Gastrocnemius medialis (tissue), 4 donors: Measurements from ENCODE around the gene PSMD13.
A peak's percentile ranks its signal among the peaks of the same experiment; 100 is the strongest.

Source experiments
- POLR2A ChIP-seq, 2 donors: fragments of 450-650 bp; IDR thresholded peaks; one replicate each; pipeline ENCODE4 v1.6.1; 2017; ENCODE audit warnings: antibody characterized with exemption in 2 of 2, mild to moderate bottlenecking in 2 of 2, moderate library complexity in 2 of 2
- TF ChIP-seq, protein P1 (sequence below), 5 experiments: fragments of 450-650 bp in 3 of 5; fragments of 200-600 bp in 2 of 5; sonication (generic) in 2 of 5; IDR thresholded peaks in 4 of 5; conservative IDR thresholded peaks in 1 of 5; 1 replicate in 4 of 5; 2 replicates in 1 of 5; pipeline ENCODE4 v1.5.1; 2016 to 2019; ENCODE audit warnings: antibody characterized with exemption in 5 of 5, mild to moderate bottlenecking in 3 of 5, moderate library complexity in 3 of 5

DNA sequence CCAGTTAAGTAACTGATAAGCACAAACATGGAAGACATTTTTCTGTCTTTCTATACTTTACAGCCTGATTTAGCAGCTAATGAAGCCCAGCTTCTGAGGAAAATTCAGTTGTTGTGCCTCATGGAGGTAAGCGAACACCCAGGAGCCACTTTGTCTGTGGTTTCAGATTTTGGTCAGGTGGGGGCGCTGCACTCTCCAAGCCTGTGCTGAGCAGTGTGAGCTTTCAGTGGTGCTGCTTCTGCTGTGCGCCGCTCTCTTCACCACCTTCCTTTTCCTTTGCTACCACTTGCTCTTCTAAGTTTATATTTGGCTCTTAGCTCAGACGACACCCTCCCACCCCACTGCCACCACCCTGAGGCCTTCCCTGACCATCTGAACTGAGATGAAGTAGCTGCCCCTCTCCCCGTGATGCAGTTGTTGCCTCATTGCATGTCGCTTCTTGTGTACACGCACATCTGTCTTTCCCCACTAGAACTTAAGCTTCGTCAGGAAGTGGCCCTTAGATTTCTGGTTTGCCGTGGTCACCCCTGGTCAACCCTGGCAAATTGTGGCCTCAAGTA lies 14.0 kb downstream of the PSMD13 start:
- TF ChIP-seq POLR2A (IDR thresholded peaks at IDR 0.05): no peak
- TF ChIP-seq, protein P1, sequence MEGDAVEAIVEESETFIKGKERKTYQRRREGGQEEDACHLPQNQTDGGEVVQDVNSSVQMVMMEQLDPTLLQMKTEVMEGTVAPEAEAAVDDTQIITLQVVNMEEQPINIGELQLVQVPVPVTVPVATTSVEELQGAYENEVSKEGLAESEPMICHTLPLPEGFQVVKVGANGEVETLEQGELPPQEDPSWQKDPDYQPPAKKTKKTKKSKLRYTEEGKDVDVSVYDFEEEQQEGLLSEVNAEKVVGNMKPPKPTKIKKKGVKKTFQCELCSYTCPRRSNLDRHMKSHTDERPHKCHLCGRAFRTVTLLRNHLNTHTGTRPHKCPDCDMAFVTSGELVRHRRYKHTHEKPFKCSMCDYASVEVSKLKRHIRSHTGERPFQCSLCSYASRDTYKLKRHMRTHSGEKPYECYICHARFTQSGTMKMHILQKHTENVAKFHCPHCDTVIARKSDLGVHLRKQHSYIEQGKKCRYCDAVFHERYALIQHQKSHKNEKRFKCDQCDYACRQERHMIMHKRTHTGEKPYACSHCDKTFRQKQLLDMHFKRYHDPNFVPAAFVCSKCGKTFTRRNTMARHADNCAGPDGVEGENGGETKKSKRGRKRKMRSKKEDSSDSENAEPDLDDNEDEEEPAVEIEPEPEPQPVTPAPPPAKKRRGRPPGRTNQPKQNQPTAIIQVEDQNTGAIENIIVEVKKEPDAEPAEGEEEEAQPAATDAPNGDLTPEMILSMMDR (IDR thresholded peaks at IDR 0.05 in 4 of 5, conservative IDR thresholded peaks at IDR 0.05 in 1 of 5): peak in 4 of 5 experiments; percentile 35 to 52 (median 48)
